Pulmonary artery endothelial cell (primary cell): ENCODE data around the gene PDXK. TPM values are rescaled to one million over a fixed set of nuclear protein-coding genes. Genes with fewer than 3 reads are reported as not detected.

Experiments
- DNase-seq: peaks from one replicate; pipeline ENCODE4 v3.0.0-alpha.2; 2011; ENCODE audit warnings: low read depth, low spot score
- total RNA-seq: library from RNA; depleted of rRNA; stranded (reverse); fragments of >200 nt; gene quantifications from 2 replicates; pipeline ENCODE4 v1.2.3, GENCODE V29; 2014

The PDXK gene
- total RNA-seq, 1 donor from 2014 or later, result 121 TPM

- DNase-seq, result no peak
Measured at GRCh38 chr21:43741423-43742096, 22.6 kb downstream of the PDXK start.

DNA sequence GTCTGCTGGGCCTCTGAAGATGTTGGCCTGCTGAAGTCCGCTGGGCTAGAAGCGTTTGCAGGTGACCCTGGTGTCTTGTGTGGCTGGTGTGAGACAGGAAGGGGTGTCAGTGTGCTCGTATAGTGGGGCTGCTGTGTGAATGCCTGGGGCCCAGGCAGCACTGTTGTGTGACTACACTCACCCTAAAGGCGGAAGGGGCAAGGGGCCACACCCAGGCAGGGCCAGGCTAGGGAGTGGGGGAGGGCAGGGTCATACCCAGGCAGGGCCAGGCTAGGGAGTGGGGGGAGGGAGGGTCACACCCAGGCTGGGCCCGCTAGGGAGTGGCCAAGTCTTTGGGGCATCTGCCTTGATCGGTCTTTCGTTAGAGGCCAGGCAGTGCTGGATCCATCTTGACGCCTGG is 25.0 kb downstream of the PDXK start:
- no peak for DNase-seq

GRCh38 chr21:43744725-43745124 is 25.8 kb downstream of the PDXK start:
- DNase-seq, result no peak

GRCh38 chr21:43745772-43746517 is 27.0 kb downstream of the PDXK start:
- no peak for DNase-seq

DNA sequence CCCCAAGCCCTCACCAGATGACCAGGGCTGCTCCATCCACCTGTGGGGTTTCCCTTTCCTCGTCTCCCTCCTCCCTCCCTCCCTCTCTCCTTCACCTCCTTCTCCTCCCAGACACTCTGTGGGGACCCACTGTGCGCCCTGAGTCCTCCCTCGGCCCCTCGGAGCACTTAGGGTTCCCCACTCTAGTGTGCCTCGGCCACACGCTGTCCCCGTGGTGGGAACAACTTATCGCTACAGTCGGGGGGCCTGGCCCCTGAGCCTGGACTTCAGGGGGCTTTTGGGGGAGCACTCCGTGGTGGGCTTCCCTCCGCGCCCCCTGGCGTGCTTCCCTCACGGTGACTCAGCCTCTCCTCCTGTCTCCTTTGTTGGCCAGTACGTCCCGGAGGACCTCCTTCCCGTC is 29.7 kb downstream of the PDXK start:
- DNase-seq, result no peak

GRCh38 chr21:43749651-43750262 is 30.8 kb downstream of the PDXK start:
- DNase-seq, result no peak

- DNase-seq, result no peak
Measured at GRCh38 chr21:43750339-43751033, 31.6 kb downstream of the PDXK start.

DNA sequence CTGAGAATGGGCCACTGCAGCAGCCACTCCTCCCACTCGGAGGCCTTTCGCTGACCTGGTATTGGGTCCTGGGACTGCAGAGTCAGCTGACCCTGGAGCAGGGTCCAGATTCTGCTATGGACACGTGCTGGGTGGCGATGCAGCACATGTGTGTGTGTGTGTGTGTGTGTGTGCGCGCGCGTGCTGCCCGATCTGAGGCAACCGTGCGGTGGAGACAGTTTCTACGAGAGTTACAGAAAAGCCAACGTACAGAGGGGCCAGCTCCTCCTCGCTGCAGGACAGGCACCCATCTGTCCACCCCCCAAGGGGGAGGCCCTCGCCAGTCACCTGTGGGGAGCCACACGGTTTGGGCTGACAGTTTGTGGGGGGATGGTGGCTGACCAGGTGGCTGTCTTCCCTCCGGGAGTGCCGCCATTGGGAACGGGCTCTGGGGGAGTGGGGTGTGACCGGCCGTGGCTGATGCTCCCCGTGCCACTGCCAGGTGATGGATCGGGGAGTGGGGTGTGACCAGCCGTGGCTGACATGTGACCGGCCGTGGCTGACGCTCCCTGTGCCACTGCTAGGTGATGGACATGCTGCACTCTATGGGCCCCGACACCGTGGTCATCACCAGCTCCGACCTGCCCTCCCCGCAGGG is 33.1 kb downstream of the PDXK start:
- no peak for DNase-seq

- DNase-seq, result no peak
Measured at GRCh38 chr21:43752758-43753438, 34.0 kb downstream of the PDXK start.

DNA sequence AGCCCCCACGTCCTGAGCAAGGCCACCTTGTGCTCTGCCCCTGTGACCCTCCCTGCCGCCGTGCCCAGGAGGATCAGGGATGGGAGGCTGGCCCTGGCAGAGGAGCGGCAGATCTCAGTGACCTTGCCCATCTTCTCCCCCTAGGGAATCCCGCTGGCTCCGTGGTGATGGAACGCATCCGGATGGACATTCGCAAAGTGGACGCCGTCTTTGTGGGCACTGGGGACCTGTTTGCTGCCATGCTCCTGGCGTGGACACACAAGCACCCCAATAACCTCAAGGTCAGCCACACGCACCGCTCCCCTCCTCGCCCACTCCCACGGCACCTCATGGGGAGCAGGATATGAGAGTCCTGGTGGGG is 34.5 kb downstream of the PDXK start:
- no peak for DNase-seq

GRCh38 chr21:43754948-43755781 is 36.2 kb downstream of the PDXK start:
- DNase-seq, result no peak

- DNase-seq, result no peak
Measured at GRCh38 chr21:43755820-43756594, 37.1 kb downstream of the PDXK start.

- DNase-seq, result no peak
Measured at GRCh38 chr21:43757601-43758000, 38.7 kb downstream of the PDXK start.

- no peak for DNase-seq
Measured at GRCh38 chr21:43758111-43758641, 39.2 kb downstream of the PDXK start.

GRCh38 chr21:43758811-43759210 is 39.9 kb downstream of the PDXK start:
- DNase-seq, result no peak

DNA sequence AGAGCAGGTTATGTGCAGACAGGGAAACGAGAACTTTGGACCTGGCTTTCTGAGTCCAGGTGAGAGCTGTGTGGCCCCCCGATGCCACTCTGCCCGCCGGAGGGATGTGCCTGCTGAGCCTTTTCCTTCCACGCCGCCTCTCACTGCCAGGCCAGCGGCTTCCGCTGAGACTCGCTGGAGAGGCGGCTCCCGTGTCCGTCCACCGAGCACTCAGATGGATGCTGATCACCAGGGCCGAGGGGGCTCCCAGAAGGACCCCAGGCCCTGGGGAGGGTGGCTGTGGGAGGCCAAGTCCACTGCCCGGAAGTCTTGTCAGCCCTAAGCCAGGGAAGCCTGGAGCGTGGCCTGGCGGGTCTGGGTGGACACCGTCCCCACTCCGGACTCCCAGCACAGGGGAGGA is 40.7 kb downstream of the PDXK start:
- DNase-seq, result no peak

DNA sequence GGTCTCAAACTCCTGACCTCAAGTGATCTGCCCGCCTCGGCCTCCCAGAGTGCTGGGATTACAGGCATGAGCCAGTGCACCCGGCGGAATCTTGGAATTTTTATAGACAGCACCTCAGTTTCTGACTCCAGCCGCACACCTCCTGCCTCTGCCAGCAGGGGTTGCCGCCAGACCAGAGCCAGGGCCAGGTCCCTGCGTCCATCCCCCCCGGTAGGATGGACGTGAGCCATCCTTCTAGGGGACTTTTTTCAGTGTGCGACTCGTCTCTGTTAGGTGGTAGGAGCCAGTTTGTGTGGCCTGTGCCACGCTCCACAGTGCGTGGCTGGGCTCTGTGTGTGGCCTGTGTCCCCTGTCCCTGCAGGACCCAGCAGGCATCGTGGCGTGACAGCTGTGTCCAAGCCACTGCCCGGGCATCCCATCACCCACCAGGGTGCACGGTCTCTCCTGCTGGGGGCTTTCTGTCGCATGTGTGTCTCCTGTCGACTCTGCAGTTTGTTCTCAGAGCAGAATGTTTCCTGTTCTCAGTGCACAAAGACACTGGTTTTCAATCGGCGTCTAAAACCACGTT is 41.5 kb downstream of the PDXK start:
- no peak for DNase-seq

DNA sequence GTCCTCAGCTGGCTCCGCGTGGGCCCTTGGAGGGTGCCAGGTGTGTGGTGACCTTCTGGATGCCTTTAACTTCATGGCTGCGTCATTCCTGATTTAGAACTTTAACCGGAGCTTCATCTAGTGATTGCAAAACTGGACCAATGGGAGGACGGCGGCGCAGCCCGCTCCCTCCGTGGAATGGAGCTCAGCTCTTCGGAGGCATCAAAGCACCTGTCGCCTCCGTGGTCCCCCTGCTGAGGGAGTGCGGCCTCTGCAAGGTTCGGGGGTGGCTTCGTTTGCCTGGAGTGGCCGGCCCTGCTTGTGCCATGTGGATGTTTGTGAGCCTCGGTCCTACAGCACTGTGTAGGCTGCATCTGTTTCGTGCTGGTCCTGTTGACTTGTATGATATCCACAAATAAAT is 43.0 kb downstream of the PDXK start:
- DNase-seq, result no peak
